Measurements from ENCODE around the gene GHITM. TPM values are rescaled to one million over a fixed set of nuclear protein-coding genes. Genes with fewer than 3 reads are reported as not detected.

GHITM gene
- total RNA-seq, 2 donors from 2014 or later, result 121 to 157 TPM

DNA sequence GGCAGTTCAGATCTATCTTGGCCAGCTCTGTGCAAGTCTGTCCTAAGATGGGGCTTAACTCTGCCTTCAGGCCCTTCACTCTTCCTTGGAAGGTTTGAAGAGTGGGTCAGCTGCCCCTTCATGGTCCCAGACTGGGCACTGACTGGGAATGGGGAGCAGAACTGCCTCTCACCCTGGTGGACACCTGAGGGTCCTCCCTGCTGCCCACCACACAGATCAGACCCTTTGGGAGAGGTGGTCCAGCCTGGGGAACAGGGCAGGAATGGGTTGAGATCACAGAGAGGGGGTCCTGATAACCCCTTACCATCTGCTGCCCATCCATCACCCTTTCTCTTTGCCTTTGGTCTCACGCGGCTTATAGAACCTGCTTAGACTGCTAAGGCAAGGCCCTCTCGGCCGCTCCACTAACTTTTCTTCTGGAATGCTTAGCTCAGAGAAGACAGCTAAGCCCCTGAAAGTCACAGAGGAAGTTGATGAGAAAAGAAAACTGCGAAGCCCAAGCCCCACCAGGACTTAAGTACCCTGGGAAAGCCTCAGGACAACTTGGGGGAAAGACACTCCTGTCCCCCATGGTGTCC, 54.6 kb downstream of the GHITM start:
- peaks cover 9 to 10% of the 10 kb centered on the region in 2 donors for H3K4me1 Mint-ChIP-seq (ENCODE audit: low read depth in 2 of 2)
- no peaks in the 10 kb centered on the region for H3K9me3 Mint-ChIP-seq
- no peaks in the 10 kb centered on the region for H3K36me3 Mint-ChIP-seq
- ATAC-seq (no peak), DNase-seq (ENCODE audit: low spot score) (peak; percentile 37)
- H3K27me3 Mint-ChIP-seq, result no peaks in the 10 kb centered on the region
- no peak overlapping the region for H3K27ac Mint-ChIP-seq
- H3K4me3 Mint-ChIP-seq, result peak overlapping the region; percentile 51

DNA sequence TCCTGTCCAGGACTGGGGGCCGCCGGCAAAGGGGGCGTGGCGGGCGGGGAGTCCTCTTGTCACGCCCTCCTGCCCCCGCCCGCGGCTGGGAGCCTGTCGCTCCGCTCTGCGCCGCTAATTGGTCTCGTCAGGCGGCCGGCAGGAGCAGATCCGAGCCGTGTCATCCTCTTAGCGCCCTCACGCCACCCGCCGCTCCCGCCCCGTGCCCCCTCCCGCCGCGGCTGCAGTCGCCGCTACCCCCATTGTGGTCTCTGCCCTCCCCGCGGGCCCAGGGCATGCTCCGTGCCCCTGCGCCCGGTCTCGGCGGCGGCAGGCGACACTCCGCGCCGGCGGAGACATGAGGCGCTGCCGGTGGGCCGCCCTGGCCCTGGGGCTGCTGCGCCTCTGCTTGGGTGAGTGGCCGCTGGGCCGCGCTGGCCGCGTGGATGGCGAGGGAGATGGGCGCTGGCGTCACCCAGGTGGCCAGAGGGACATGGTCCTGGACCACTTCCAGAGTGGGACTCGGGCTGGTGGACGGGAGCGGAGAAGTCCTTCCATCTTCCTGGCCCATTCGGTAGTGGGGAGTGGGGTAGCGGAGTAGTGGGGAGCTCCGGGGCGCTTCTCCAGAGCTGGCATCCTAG, 55.2 kb downstream of the GHITM start, which contains the start of gene CDHR1:
TSS of gene CDHR1 (plus strand) at position 114 of the 620 bp plus-strand sequence. CDS start at position 338, 224 bp downstream.
- peak; percentile 73 for DNase-seq (ENCODE audit: low spot score)
- peak within 1 kb of the TSS; percentile 51 for H3K4me3 Mint-ChIP-seq
- no peaks in the 10 kb centered on the region for H3K27me3 Mint-ChIP-seq
- H3K36me3 Mint-ChIP-seq, result no peaks in the 10 kb centered on the region
- peaks cover 6 to 10% of the 10 kb centered on the region in 2 donors for H3K4me1 Mint-ChIP-seq (ENCODE audit: low read depth in 2 of 2)
- no peaks in the 10 kb centered on the region for H3K9me3 Mint-ChIP-seq
- H3K27ac Mint-ChIP-seq, result no peak within 1 kb of the TSS
- peak; percentile 89 for ATAC-seq

DNA sequence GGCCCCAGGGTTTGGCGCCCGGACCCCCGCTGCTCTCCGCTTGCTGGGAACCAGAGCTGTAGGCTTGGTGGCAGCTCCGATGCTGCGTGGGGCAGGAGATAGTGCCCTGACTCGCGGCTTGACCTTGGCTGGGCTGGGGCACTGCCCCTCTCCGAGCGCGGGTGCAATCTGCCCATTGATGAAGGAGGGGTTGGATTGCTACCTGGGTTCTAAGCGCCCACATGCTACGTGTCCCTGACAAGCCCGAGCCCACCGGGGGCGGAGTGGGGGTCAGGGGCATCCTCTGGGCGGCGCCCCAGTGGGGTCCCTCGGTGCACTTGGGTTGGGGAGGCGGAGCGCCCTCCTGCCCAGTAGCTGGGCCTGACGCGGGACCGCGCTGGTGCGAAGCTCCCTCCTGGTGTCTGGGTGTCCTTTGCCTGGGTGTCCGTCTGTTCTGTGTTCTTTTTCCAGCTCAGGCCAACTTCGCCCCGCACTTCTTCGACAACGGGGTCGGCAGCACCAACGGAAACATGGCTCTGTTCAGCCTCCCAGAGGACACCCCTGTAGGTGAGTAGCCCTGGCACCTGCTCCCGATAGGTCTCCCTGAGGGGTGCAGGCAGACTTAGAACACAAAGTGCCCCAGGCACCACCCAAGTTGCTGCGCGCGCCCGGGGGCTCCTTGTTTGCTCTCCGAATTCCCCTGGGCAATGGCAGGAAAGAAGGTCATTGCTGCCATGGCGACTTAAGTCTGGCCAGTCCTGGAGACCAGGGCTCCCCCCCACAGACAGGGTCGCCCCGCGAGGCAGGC, 55.9 kb downstream of the GHITM start:
- Mint-ChIP-seq H3K27me3 (no peaks in the 10 kb centered on the region), H3K27ac (no peak overlapping the region), H3K4me1 (ENCODE audit: low read depth in 2 of 2) (peaks cover 6 to 10% of the 10 kb centered on the region in 2 donors), H3K9me3 (no peaks in the 10 kb centered on the region), H3K36me3 (no peaks in the 10 kb centered on the region), H3K4me3 (peak overlapping the region; percentile 51)
- DNase-seq (ENCODE audit: low spot score), result peak; percentile 58
- peak in 1 of 2 donors; percentile 1 for ATAC-seq

DNA sequence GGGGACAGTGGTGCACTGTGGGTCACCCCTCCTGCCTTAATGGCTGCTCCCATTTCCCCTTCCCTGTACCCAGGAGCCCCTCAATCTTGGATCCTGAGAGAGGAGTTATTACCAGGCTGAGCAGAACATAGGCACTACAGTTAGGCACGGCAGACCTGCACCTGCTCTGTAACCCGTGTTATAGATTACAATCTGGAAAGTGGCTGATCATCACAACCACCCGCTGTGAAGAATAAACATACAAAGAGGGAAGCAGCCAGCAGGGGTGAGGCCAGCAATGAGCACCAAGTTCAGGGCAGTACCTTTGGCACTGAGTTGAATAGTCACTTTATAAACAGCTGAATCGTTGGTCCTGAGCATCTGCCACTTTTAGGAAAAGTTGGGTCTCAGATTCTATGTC, 56.8 kb downstream of the GHITM start:
- peaks cover 5 to 6% of the 10 kb centered on the region in 2 donors for H3K4me1 Mint-ChIP-seq (ENCODE audit: low read depth in 2 of 2)

DNA sequence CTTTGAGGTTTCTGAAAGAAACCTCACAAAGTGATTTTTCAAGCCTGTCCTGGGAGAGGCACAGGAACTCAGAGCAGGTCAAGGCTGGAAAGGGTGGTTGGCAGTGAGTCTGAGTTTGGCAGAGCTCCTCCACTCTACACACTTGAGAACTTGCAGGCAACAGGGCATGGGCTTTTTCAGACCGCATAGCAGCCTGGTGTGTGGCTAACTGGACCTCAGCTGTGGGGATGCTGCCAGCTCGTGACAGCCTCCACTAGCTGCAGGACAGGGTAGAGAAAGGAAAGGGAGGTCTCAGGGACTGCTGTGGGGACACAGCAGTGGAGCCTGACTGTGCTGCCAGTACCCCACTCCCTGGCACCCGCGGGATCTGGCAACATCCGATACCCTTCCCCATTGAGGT, 57.6 kb downstream of the GHITM start:
- Mint-ChIP-seq H3K9me3 (no peaks in the 10 kb centered on the region), H3K4me1 (ENCODE audit: low read depth in 2 of 2) (no peaks in the 10 kb centered on the region), H3K27ac (no peak overlapping the region), H3K4me3 (no peak overlapping the region), H3K36me3 (no peaks in the 10 kb centered on the region), H3K27me3 (no peaks in the 10 kb centered on the region)
- ATAC-seq, result no peak
- DNase-seq (ENCODE audit: low spot score), result no peak

More for the DNA sequence above, 56.8 kb downstream of the GHITM start:
- Mint-ChIP-seq H3K4me3 (no peak overlapping the region), H3K27me3 (no peaks in the 10 kb centered on the region), H3K27ac (no peak overlapping the region), H3K36me3 (no peaks in the 10 kb centered on the region), H3K9me3 (no peaks in the 10 kb centered on the region)
- ATAC-seq, result no peak
- peak; percentile 29 for DNase-seq (ENCODE audit: low spot score)

DNA sequence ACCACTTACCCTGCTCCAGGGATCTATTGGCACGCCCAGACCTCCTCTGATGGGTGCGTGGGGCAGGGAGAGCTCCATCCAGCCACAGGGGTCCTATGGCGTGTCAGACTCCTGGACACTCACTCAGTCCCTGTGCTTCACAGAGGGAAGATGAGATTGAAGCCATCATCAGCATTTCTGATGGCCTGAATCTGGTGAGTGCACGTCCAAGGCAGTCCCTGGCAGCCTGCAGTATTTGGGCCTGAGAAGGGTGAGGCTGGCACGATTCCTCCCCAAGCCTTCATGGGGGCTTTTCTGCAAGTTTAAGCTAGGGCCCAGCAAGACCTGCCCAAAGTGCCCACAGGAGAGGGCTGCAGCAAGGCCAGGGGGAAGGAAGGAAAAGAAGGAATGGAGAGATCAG, 58.3 kb downstream of the GHITM start:
- ATAC-seq, result no peak
- no peaks in the 10 kb centered on the region for H3K4me1 Mint-ChIP-seq (ENCODE audit: low read depth in 2 of 2)
- DNase-seq (ENCODE audit: low spot score), result peak; percentile 15
- no peak overlapping the region for H3K27ac Mint-ChIP-seq
- H3K36me3 Mint-ChIP-seq, result no peaks in the 10 kb centered on the region
- H3K4me3 Mint-ChIP-seq, result no peak overlapping the region
- H3K27me3 Mint-ChIP-seq, result no peaks in the 10 kb centered on the region
- no peaks in the 10 kb centered on the region for H3K9me3 Mint-ChIP-seq

DNA sequence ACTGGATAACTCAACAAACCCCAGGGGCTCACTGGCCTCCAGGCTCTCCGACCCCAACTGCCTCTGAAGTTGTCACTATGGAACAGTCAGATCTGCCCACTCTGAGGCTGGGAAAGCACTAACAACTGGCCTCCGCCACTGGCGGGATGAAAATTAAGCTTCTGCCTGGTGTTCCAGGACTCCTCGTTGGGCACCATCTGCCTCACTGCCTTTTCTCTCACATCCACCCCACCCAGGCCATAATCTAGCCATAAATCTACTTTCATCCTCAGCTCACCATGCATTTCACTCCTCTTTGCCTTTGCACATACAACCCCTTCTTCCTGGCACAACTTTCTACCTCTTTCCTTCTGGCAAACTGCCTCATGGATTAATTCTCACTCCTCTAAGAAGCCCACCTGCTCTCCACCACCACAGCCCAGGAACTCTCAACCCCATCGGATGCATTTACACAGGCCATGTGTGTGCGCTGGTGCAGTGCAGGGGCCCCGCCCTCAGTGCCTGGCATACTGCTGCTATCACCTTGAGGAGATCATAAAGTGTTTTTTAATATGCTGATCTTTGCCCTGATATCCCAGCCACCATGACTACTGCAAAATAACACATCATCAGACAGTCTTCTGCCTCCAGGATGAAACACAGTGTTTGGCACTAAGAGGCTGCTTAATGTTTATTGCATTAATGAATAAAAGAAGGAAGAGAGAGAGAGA, 59.1 kb downstream of the GHITM start:
- peak; percentile 2 for DNase-seq (ENCODE audit: low spot score)
- no peaks in the 10 kb centered on the region for H3K4me1 Mint-ChIP-seq (ENCODE audit: low read depth in 2 of 2)
- no peaks in the 10 kb centered on the region for H3K27me3 Mint-ChIP-seq
- ATAC-seq, result no peak
- no peaks in the 10 kb centered on the region for H3K36me3 Mint-ChIP-seq
- no peak overlapping the region for H3K4me3 Mint-ChIP-seq
- H3K9me3 Mint-ChIP-seq, result no peaks in the 10 kb centered on the region
- H3K27ac Mint-ChIP-seq, result no peak overlapping the region

DNA sequence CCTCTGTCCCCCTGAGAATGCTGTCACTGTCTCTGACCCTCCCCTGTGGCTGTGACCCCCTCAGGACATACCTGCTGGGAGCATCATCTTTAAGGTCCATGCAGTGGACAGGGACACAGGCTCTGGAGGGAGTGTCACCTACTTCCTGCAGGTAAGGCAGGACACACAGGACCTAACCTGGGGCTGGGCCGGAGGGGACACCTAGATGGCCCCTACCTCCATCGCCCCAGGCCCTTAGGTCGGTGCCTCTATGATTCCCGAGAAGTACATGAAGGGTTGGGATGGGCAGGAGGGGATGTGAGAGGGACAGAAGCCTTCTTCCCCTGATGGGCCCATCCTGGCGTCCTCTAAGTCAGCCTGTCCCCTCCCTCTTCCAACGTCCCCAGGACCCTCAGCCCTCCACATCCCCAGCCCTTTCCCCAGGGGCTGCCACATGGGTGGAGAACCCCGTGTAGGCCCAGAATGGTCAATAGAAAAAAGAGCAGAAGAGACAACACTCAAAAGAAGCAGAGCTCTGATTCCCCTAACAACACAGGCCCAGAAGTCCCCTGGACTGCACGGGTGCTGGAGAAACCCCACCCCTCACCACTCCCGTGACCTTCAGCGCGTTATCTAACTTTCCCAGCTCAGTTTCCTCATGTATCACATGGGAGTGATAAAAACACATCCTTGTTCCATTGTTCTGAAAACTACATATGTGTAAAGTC, 61.4 kb downstream of the GHITM start:
- Mint-ChIP-seq H3K4me1 (ENCODE audit: low read depth in 2 of 2) (peaks cover 0 to 4% of the 10 kb centered on the region in 2 donors), H3K27me3 (no peaks in the 10 kb centered on the region), H3K4me3 (no peak overlapping the region), H3K9me3 (no peaks in the 10 kb centered on the region), H3K27ac (no peak overlapping the region), H3K36me3 (no peaks in the 10 kb centered on the region)
- peak; percentile 44 for DNase-seq (ENCODE audit: low spot score)
- no peak for ATAC-seq

DNA sequence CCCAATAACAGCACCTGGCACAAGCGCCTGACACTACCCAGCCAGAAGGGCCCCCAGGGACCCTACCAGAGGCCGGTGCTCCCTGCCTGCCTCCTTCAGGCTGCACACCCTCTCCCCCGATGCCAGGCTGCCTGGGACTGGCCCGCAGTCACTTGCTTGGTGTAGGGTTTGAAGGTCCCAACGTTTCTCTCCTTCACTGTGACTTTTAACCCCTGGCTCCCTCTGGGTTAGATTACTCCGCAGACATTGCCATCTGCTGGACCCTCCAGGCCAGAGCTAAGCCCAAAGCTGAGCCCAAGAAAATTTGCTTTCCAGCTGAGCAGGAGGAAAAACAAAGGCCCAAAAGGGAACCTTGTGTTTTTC, 61.9 kb downstream of the GHITM start:
- Mint-ChIP-seq H3K4me3 (no peak overlapping the region), H3K9me3 (no peaks in the 10 kb centered on the region), H3K36me3 (no peaks in the 10 kb centered on the region), H3K4me1 (ENCODE audit: low read depth in 2 of 2) (peaks cover 0 to 5% of the 10 kb centered on the region in 2 donors), H3K27ac (no peak overlapping the region), H3K27me3 (no peaks in the 10 kb centered on the region)
- DNase-seq (ENCODE audit: low spot score) (peak; percentile 18), ATAC-seq (no peak)

DNA sequence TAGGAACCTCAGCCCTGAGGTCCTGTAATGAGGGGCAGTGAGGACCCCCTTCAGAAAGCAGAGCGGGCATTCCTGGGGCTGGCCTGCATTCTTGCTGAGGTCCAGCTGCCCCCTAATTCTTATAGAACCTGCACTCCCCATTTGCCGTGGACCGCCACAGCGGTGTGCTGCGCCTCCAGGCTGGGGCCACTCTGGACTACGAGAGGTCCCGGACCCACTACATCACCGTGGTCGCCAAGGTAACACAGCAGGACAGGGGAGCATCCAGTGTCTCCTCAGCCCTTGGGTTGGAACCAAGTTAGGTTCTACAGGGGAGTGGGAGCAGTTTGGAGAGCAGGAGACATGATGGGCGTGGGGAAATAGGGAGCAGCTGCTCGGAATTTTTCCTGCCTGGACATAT, 62.4 kb downstream of the GHITM start:
- peaks cover 0 to 2% of the 10 kb centered on the region in 2 donors for H3K27me3 Mint-ChIP-seq
- no peaks in the 10 kb centered on the region for H3K9me3 Mint-ChIP-seq
- H3K4me3 Mint-ChIP-seq, result no peak overlapping the region
- H3K27ac Mint-ChIP-seq, result no peak overlapping the region
- peaks cover 0 to 5% of the 10 kb centered on the region in 2 donors for H3K4me1 Mint-ChIP-seq (ENCODE audit: low read depth in 2 of 2)
- no peaks in the 10 kb centered on the region for H3K36me3 Mint-ChIP-seq
- ATAC-seq, result no peak
- DNase-seq (ENCODE audit: low spot score), result peak; percentile 29

DNA sequence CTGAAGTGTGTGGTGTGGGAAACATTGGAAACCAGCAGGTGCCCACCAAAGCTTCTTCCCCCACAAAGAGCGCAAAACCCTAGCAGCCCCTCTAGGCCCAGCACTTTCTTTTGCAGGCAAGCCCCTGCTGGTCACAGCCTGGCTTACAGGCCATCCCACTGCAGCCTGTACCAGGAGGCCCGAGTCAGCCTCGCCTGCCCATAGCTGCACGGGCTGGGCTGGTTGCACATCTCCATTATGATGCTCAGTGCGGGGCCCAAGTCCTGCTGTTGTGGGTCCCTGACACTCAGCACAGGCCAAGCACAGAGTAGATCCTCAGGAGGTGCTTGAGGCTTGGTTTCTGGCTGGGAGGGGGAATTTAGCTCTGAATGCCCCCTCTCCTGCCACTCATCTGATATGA, 63.0 kb downstream of the GHITM start:
- no peaks in the 10 kb centered on the region for H3K36me3 Mint-ChIP-seq
- no peaks in the 10 kb centered on the region for H3K9me3 Mint-ChIP-seq
- H3K27ac Mint-ChIP-seq, result no peak overlapping the region
- peaks cover 0 to 5% of the 10 kb centered on the region in 2 donors for H3K4me1 Mint-ChIP-seq (ENCODE audit: low read depth in 2 of 2)
- H3K27me3 Mint-ChIP-seq, result peaks cover 0 to 4% of the 10 kb centered on the region in 2 donors
- DNase-seq (ENCODE audit: low spot score) (peak; percentile 26), ATAC-seq (no peak)
- H3K4me3 Mint-ChIP-seq, result no peak overlapping the region

Measured in natural killer cell treated with Interleukin-12 subunit alpha and Interleukin-12 subunit beta and Interleukin-15 and Interleukin-18, amount 100 ng/mL, for 72 hours (primary cell).